ENCODE results near the gene P2RX6. TPM values are rescaled to one million over a fixed set of nuclear protein-coding genes. Genes with fewer than 3 reads are reported as not detected.

Gene P2RX6
- total RNA-seq, 2 donors from 2014 or later: 4.6 to 5.5 TPM

- Histone ChIP-seq H3K36me3 (no peaks in the 10 kb centered on the region), H3K27me3 (replicated peaks; ENCODE audit: insufficient read depth) (no peaks in the 10 kb centered on the region), H3K9me3 (no peaks in the 10 kb centered on the region), H3K4me3 (no peak overlapping the region), H3K27ac (no peak overlapping the region), H3K4me1 (replicated peaks) (no peaks in the 10 kb centered on the region)
- DNase-seq (ENCODE audit: low spot score): no peak
- intact Hi-C loops (cut with DNase I): no loop called here
- TF ChIP-seq POLR2A (IDR thresholded peaks at IDR 0.05) (no peak), POLR2AphosphoS5 (IDR thresholded peaks at IDR 0.05) (no peak), CTCF (IDR thresholded peaks at IDR 0.05) (no peak)
- WGBS: 65% methylated on average over 7 of the region's 7 CpGs
These were observed 59.2 kb downstream of the P2RX6 start for GRCh38 chr22:21074102-21074715.

- Histone ChIP-seq H3K27me3 (replicated peaks; ENCODE audit: insufficient read depth) (no peaks in the 10 kb centered on the region), H3K27ac (no peak overlapping the region), H3K36me3 (no peaks in the 10 kb centered on the region), H3K9me3 (no peaks in the 10 kb centered on the region), H3K4me3 (no peak overlapping the region), H3K4me1 (replicated peaks) (no peaks in the 10 kb centered on the region)
- TF ChIP-seq CTCF (IDR thresholded peaks at IDR 0.05) (no peak), POLR2AphosphoS5 (IDR thresholded peaks at IDR 0.05) (no peak), POLR2A (IDR thresholded peaks at IDR 0.05) (no peak)
- WGBS: 94% methylated on average over 14 of the region's 14 CpGs
- intact Hi-C loops (cut with DNase I): no loop called here
- no peak for DNase-seq (ENCODE audit: low spot score)
These were observed 60.7 kb downstream of the P2RX6 start for GRCh38 chr22:21075516-21076138.

GRCh38 chr22:21076912-21077625 lies 62.1 kb downstream of the P2RX6 start:
- Histone ChIP-seq H3K27me3 (replicated peaks; ENCODE audit: insufficient read depth) (no peaks in the 10 kb centered on the region), H3K9me3 (no peaks in the 10 kb centered on the region), H3K36me3 (no peaks in the 10 kb centered on the region), H3K27ac (no peak overlapping the region), H3K4me1 (replicated peaks) (no peaks in the 10 kb centered on the region), H3K4me3 (no peak overlapping the region)
- WGBS: 84% methylated on average over 17 of the region's 21 CpGs
- no peak for TF ChIP-seq POLR2AphosphoS5 (IDR thresholded peaks at IDR 0.05)
- TF ChIP-seq POLR2A (IDR thresholded peaks at IDR 0.05): no peak
- no peak for TF ChIP-seq CTCF (IDR thresholded peaks at IDR 0.05)
- no peak for DNase-seq (ENCODE audit: low spot score)
- intact Hi-C loops (cut with DNase I): no loop called here

MicroRNAs encoded within 50 kb of the gene (microRNA counts, 767-probe panel; counts per million panel counts)
- 0 to 431 counts per million in 2 donors for microRNA hsa-miR-649

Small RNAs within 50 kb of the gene (microRNA-seq; reads per million reads assigned to microRNA genes)
- not detected for gene MIR649

Small RNAs within 50 kb of the gene (small RNA-seq; reads per million reads assigned to genes)
- 0 reads per million in 2 donors for gene MIR649

Other genes starting within 250 kb of the P2RX6 start
- gene SERPIND1, start 241.1 kb upstream of the P2RX6 start, total RNA-seq: not detected
- 100 to 1,000 TPM in 1 of 2 donors, 10 to 100 TPM in 1; 74.2 to 115 TPM for gene PI4KA, start 156.4 kb upstream of the P2RX6 start, total RNA-seq
- gene SNAP29, start 156.2 kb upstream of the P2RX6 start, total RNA-seq: 10 to 100 TPM; 19.1 to 24.1 TPM
- 10 to 100 TPM; 41.6 to 72.0 TPM for gene CRKL, start 97.8 kb upstream of the P2RX6 start, total RNA-seq
- 1 to 10 TPM; 1.4 to 1.8 TPM for gene AIFM3, start 47.9 kb upstream of the P2RX6 start, total RNA-seq
- gene LZTR1, start 32.9 kb upstream of the P2RX6 start, total RNA-seq: 10 to 100 TPM; 41.5 to 48.9 TPM
- gene THAP7, start 13.0 kb upstream of the P2RX6 start, total RNA-seq: 10 to 100 TPM; 77.7 to 83.1 TPM
- 10 to 100 TPM; 13.0 to 53.9 TPM for gene SLC7A4, start 17.4 kb downstream of the P2RX6 start, total RNA-seq
- under 1 TPM in 1 of 2 donors, not detected in 1; 0.45 TPM for gene LRRC74B, start 30.8 kb downstream of the P2RX6 start, total RNA-seq